GM12891 (cell line): ENCODE results near the gene DRD4.

Source experiments
- POLR2A ChIP-seq: IDR thresholded peaks from 2 replicates; pipeline ENCODE4 v1.6.1; 2011; ENCODE audit warnings: low read depth, low read length, control low read depth
- POLR2AphosphoS5 ChIP-seq: IDR thresholded peaks from 2 replicates; pipeline ENCODE4 v1.6.1; 2011; ENCODE audit warnings: low read depth, low read length, control low read depth
- SPI1 ChIP-seq: IDR thresholded peaks from 2 replicates; pipeline ENCODE4 v1.6.1; 2011; ENCODE audit warnings: low read depth, low read length, control low read depth
- TAF1 ChIP-seq: IDR thresholded peaks from 2 replicates; pipeline ENCODE4 v1.6.1; 2011; ENCODE audit warnings: low read depth, low read length, control low read depth

DNA sequence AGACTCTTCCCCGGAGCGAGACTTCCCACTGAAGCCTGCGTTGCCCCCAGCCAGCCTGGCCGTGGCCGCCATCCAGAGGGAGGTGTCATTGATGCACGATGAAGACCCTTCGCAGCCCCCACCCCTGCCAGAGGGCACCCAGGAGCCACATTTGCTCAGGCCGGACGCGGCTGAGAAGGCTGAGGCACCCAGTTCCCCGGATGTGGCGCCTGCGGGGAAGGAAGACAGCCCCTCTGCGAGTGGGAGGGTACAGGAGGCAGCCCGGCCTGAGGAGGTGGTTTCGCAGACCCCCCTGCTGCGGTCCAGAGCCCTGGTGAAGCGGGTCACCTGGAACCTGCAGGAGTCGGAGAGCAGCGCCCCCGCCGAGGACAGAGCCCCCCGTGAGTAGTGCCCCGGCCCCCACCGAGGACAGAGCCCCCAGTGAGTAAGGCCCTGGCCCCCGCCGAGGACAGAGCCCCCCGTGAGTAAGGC, 27.7 kb upstream of the DRD4 start:
- TF ChIP-seq SPI1 (no peak), POLR2A (no peak), POLR2AphosphoS5 (no peak), TAF1 (no peak)
